ENCODE results near the gene ERN1.

Gene ERN1

DNA sequence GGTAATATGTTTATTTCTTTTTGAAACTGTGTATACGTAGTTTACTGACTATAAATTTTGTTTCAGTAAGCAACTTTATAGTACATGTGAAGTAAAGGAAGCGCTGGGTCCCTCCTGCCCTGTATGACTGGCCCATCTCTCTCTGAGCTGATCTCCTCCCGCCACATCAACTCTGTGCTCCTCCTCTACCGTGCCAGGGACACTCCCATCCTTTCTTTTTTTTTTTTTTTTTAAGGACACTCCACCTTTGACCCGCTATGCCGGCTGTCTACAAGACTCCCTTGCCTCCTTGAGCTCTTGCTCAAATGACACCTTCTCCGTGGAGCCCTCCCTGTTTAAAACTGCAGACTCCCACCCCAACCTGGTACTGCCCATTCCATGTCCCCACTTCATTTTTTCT, 35.5 kb downstream of the ERN1 start:
- Histone ChIP-seq H3F3A (ENCODE audit: low read depth) (peaks cover 8% of the 10 kb centered on the region; the same call in 1 of the 2 replicates), H3K4me1 (ENCODE audit: insufficient read depth, low read length, poor library complexity, severe bottlenecking) (peaks cover 47% of the 10 kb centered on the region)

DNA sequence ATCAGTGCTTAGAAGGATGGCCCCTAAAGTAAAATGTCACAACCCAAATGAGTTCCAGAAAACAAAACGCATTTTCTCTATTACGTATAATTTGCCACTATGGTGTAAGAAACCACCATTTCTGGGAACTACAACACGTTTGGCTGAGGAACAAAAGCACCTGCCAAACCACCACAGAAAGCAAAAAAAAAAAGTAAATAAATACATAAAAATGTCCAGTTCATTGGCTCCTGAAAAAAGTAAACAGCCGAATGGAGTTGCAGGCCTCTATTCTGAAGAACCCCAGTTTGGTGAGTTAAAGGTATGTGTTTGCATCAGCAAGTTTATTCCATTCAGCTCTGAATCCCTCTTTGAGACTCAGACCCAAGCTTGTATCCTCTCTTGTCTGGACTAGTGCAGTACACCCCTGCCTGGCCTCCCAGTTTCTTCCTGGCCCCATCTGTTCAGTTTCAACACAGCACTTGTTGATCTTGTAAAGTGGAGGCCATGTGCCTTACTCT, 36.9 kb downstream of the ERN1 start:
- no peaks in the 10 kb centered on the region for H3K36me3 ChIP-seq (ENCODE audit: insufficient read depth, low read length)
- no peaks in the 10 kb centered on the region for H3K9me3 ChIP-seq (ENCODE audit: insufficient read depth, low read depth, low read length)
- H3K9ac ChIP-seq (ENCODE audit: low read depth, low read length, poor library complexity, severe bottlenecking), result no peak overlapping the region
- H2AFZ ChIP-seq (ENCODE audit: low read length), result no peak overlapping the region
- TF ChIP-seq, protein P1, sequence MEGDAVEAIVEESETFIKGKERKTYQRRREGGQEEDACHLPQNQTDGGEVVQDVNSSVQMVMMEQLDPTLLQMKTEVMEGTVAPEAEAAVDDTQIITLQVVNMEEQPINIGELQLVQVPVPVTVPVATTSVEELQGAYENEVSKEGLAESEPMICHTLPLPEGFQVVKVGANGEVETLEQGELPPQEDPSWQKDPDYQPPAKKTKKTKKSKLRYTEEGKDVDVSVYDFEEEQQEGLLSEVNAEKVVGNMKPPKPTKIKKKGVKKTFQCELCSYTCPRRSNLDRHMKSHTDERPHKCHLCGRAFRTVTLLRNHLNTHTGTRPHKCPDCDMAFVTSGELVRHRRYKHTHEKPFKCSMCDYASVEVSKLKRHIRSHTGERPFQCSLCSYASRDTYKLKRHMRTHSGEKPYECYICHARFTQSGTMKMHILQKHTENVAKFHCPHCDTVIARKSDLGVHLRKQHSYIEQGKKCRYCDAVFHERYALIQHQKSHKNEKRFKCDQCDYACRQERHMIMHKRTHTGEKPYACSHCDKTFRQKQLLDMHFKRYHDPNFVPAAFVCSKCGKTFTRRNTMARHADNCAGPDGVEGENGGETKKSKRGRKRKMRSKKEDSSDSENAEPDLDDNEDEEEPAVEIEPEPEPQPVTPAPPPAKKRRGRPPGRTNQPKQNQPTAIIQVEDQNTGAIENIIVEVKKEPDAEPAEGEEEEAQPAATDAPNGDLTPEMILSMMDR (conservative IDR thresholded peaks at IDR 0.05; ENCODE audit: low read length), result no peak
- no peak for TF ChIP-seq EZH2phosphoT487 (IDR thresholded peaks at IDR 0.05; ENCODE audit: borderline replicate concordance)
- H4K20me1 ChIP-seq (ENCODE audit: insufficient read depth, low read length, poor library complexity, severe bottlenecking), result no peaks in the 10 kb centered on the region
- H3K79me2 ChIP-seq (ENCODE audit: insufficient read depth, low read length), result no peaks in the 10 kb centered on the region
- H3K4me2 ChIP-seq (ENCODE audit: low read depth, low read length, poor library complexity, severe bottlenecking), result no peak overlapping the region
- H3K9me2 ChIP-seq (replicated peaks; ENCODE audit: low read depth, low read length), result no peaks in the 10 kb centered on the region
- peaks cover 8% of the 10 kb centered on the region; the same call in 1 of the 2 replicates for H3F3A ChIP-seq (ENCODE audit: low read depth)
- H3K4me3 ChIP-seq (ENCODE audit: low read length, poor library complexity, severe bottlenecking), result no peak overlapping the region
- H3K4me1 ChIP-seq (ENCODE audit: insufficient read depth, low read length, poor library complexity, severe bottlenecking), result peaks cover 41% of the 10 kb centered on the region
- H3K27me3 ChIP-seq (ENCODE audit: insufficient read depth, low read length, poor library complexity, severe bottlenecking), result no peaks in the 10 kb centered on the region

More for the DNA sequence above, 35.5 kb downstream of the ERN1 start:
- H3K4me2 ChIP-seq (ENCODE audit: low read depth, low read length, poor library complexity, severe bottlenecking), result no peak overlapping the region
- no peak overlapping the region for H2AFZ ChIP-seq (ENCODE audit: low read length)
- H3K9ac ChIP-seq (ENCODE audit: low read depth, low read length, poor library complexity, severe bottlenecking), result no peak overlapping the region
- no peaks in the 10 kb centered on the region for H3K9me3 ChIP-seq (ENCODE audit: insufficient read depth, low read depth, low read length)
- no peaks in the 10 kb centered on the region for H3K79me2 ChIP-seq (ENCODE audit: insufficient read depth, low read length)
- TF ChIP-seq, protein P1 (conservative IDR thresholded peaks at IDR 0.05; ENCODE audit: low read length), result no peak
- no peak for TF ChIP-seq EZH2phosphoT487 (IDR thresholded peaks at IDR 0.05; ENCODE audit: borderline replicate concordance)
- no peaks in the 10 kb centered on the region for H3K36me3 ChIP-seq (ENCODE audit: insufficient read depth, low read length)
- H4K20me1 ChIP-seq (ENCODE audit: insufficient read depth, low read length, poor library complexity, severe bottlenecking), result no peaks in the 10 kb centered on the region
- no peak overlapping the region for H3K4me3 ChIP-seq (ENCODE audit: low read length, poor library complexity, severe bottlenecking)
- no peaks in the 10 kb centered on the region for H3K27me3 ChIP-seq (ENCODE audit: insufficient read depth, low read length, poor library complexity, severe bottlenecking)
- no peaks in the 10 kb centered on the region for H3K9me2 ChIP-seq (replicated peaks; ENCODE audit: low read depth, low read length)

DNA sequence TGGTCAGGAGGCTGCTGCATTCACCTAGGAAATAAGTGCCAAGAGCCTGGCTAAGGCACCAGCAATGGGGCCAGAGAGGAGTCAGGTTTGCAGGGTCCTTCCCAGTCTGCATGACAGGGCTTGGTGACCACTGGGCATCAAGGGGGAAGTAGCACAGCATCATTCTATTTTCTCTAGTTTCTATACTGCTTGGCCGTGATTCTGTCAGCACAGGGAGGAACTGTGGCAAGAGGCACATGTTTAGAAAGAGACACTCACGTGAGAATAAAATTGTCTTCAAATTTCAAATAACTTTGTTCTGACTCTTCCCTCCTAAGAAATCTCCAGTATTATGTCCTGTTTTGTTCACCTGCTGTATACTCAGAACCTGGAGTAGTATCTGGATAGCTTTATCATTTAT, 37.8 kb downstream of the ERN1 start:
- no peak overlapping the region for H3K9ac ChIP-seq (ENCODE audit: low read depth, low read length, poor library complexity, severe bottlenecking)
- peaks cover 1% of the 10 kb centered on the region; the same call in 1 of the 2 replicates for H3F3A ChIP-seq (ENCODE audit: low read depth)
- TF ChIP-seq EZH2phosphoT487 (IDR thresholded peaks at IDR 0.05; ENCODE audit: borderline replicate concordance), result no peak
- TF ChIP-seq, protein P1 (conservative IDR thresholded peaks at IDR 0.05; ENCODE audit: low read length), result no peak
- no peak overlapping the region for H3K4me2 ChIP-seq (ENCODE audit: low read depth, low read length, poor library complexity, severe bottlenecking)
- H3K27me3 ChIP-seq (ENCODE audit: insufficient read depth, low read length, poor library complexity, severe bottlenecking), result no peaks in the 10 kb centered on the region
- no peaks in the 10 kb centered on the region for H3K36me3 ChIP-seq (ENCODE audit: insufficient read depth, low read length)
- H3K9me2 ChIP-seq (replicated peaks; ENCODE audit: low read depth, low read length), result no peaks in the 10 kb centered on the region
- H2AFZ ChIP-seq (ENCODE audit: low read length), result no peak overlapping the region
- H3K4me3 ChIP-seq (ENCODE audit: low read length, poor library complexity, severe bottlenecking), result no peak overlapping the region
- H3K4me1 ChIP-seq (ENCODE audit: insufficient read depth, low read length, poor library complexity, severe bottlenecking), result peaks cover 41% of the 10 kb centered on the region
- no peaks in the 10 kb centered on the region for H3K9me3 ChIP-seq (ENCODE audit: insufficient read depth, low read depth, low read length)
- no peaks in the 10 kb centered on the region for H4K20me1 ChIP-seq (ENCODE audit: insufficient read depth, low read length, poor library complexity, severe bottlenecking)
- no peaks in the 10 kb centered on the region for H3K79me2 ChIP-seq (ENCODE audit: insufficient read depth, low read length)
